Inflammatory macrophage treated with lipopolysaccharide for 1 hour (primary cell): Measurements from ENCODE around the gene RSPH1.

ENCODE experiments used
- DNase-seq, 2 donors: peaks; one replicate each; pipeline ENCODE4 v3.0.0-alpha.2; 2020 to 2022

The RSPH1 gene

GRCh38 chr21:42423685-42424084, 72.3 kb downstream of the RSPH1 start:
- no peak for DNase-seq

DNA sequence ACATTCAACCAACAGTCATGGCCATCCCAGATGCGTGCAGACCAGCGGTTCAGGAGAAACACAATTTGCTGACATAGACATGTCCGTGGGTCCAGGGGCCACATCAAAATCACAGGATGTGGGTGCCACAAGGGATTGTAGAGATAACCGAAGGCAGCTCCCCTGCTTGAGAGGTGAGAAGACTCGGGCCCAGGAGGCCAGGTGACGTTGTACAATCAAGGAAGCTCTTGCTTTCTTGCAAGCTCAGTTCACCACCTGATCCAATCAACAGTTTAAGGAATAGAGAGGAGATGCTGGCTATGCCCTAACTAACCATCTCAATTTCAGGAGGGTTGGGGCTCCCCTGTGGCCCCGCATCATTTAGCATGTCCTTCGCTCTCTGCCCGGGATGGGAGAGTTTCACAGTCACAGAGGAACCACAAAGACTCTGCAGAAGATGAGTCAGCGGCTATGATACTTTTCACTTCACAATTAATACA, 72.8 kb downstream of the RSPH1 start:
- no peak for DNase-seq
